Mucosa of descending colon (tissue), 3 donors: ENCODE data around the gene CNTNAP2. TPM values are rescaled to one million over a fixed set of nuclear protein-coding genes. Genes with fewer than 3 reads are reported as not detected.

Experiments used
- ATAC-seq: fragments of 200-7000 bp; cut with Tn5 transposase; one replicate; pipeline ENCODE4 v1.9.1; 2020; ENCODE audit warnings: mild to moderate bottlenecking, moderate library complexity
- DNase-seq, 3 donors: peaks; one replicate each; pipeline ENCODE4 v3.0.0-alpha.2; 2020
- H3K36me3 ChIP-seq: fragments of 200-600 bp; one replicate; pipeline ENCODE4 v1.8.0; 2021; ENCODE audit warnings: low read depth, mild to moderate bottlenecking
- H3K4me1 ChIP-seq: fragments of 200-600 bp; one replicate; pipeline ENCODE4 v1.8.0; 2021; ENCODE audit warnings: low read depth, mild to moderate bottlenecking
- H3K4me3 ChIP-seq: fragments of 200-600 bp; one replicate; pipeline ENCODE4 v1.8.0; 2021; ENCODE audit warnings: mild to moderate bottlenecking
- H3K9me3 ChIP-seq: fragments of 200-600 bp; one replicate; pipeline ENCODE4 v1.8.0; 2021; ENCODE audit warnings: mild to moderate bottlenecking
- intact Hi-C, 2 donors: fragments of 100-400 bp; cut with DNase I in 1 of 2; cut with micrococcal nuclease in 1 of 2; formaldehyde crosslinking; loops; one replicate each; pipeline versions ENCODE4 v1.11.0 to v1.11.1; 2022; cut with DNase I, micrococcal nuclease
- total RNA-seq, 3 donors: library from RNA; stranded (reverse); fragmentation: NEBNext Ultra II Directional in 2 of 3; extraction: Animal tissue kit (Norgen Biotek cat#: 25700) in 2 of 3; gene quantifications; one replicate each; pipeline versions ENCODE4 v1.2.1 to v1.2.4, GENCODE V29; 2021 to 2023
- TF ChIP-seq, protein P1 (sequence below): fragments of 200-600 bp; IDR thresholded peaks from one replicate; pipeline ENCODE4 v1.8.0; 2022; ENCODE audit warnings: antibody characterized with exemption, mild to moderate bottlenecking
- donor health status: DM: no; HTN: no; CAD: no; lungs with moderate emphysema.
- donor health status: DM: no; HTN: no; CAD: no.
- donor health status: DM: no; HTN: yes; CAD: no.

CNTNAP2 gene
- total RNA-seq, 3 donors from 2014 or later, result 3.1 to 5.9 (median 4.2) TPM

DNA sequence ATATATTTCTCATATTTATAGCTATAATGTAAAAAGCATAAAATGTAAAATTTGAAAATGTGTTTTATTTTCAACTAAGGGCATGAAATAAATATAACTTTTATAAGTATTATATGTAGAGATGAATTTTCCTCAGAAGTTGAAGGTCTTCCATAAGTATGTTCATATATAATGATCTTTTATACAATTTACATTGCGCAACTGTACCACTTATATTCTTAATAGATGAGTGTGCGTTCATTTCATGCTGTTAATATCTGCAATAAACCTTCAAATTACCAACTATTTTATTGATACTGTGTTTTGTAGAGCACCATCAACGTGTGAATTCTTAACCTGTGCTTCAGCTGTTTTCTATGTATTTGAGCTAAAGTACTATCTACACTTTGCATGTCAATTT lies 285.3 kb downstream of the CNTNAP2 start:
- TF ChIP-seq, protein P1, sequence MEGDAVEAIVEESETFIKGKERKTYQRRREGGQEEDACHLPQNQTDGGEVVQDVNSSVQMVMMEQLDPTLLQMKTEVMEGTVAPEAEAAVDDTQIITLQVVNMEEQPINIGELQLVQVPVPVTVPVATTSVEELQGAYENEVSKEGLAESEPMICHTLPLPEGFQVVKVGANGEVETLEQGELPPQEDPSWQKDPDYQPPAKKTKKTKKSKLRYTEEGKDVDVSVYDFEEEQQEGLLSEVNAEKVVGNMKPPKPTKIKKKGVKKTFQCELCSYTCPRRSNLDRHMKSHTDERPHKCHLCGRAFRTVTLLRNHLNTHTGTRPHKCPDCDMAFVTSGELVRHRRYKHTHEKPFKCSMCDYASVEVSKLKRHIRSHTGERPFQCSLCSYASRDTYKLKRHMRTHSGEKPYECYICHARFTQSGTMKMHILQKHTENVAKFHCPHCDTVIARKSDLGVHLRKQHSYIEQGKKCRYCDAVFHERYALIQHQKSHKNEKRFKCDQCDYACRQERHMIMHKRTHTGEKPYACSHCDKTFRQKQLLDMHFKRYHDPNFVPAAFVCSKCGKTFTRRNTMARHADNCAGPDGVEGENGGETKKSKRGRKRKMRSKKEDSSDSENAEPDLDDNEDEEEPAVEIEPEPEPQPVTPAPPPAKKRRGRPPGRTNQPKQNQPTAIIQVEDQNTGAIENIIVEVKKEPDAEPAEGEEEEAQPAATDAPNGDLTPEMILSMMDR, result no peak
- peaks cover 33% of the 10 kb centered on the region for H3K9me3 ChIP-seq
- DNase-seq, result no peak
- H3K4me1 ChIP-seq, result no peaks in the 10 kb centered on the region
- no peak overlapping the region for H3K4me3 ChIP-seq
- no peak for ATAC-seq
- intact Hi-C loops, result no loop called here
- H3K36me3 ChIP-seq, result no peaks in the 10 kb centered on the region

DNA sequence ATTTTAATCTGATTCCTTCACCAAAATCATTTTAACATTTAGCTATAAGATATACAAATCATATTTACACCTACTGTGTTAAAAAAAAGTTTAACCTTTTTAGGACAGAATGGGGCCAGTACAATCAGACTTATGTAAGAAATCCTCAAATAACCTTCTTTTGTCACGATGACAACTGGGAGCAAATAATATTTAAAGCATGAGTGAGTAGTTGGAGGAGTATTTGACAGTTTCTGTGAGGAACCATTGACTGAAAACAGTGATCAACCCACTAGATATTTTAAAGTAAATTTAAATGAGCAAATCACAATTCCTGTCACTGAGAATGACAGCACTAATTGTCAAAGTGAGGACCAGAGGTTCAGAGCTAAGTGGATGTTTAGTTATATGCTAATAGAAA lies 289.1 kb downstream of the CNTNAP2 start:
- ATAC-seq (no peak), DNase-seq (no peak)
- Histone ChIP-seq H3K4me3 (no peak overlapping the region), H3K36me3 (no peaks in the 10 kb centered on the region), H3K4me1 (no peaks in the 10 kb centered on the region), H3K9me3 (peaks cover 25% of the 10 kb centered on the region)
- intact Hi-C loops, result no loop called here
- TF ChIP-seq, protein P1, result no peak

DNA sequence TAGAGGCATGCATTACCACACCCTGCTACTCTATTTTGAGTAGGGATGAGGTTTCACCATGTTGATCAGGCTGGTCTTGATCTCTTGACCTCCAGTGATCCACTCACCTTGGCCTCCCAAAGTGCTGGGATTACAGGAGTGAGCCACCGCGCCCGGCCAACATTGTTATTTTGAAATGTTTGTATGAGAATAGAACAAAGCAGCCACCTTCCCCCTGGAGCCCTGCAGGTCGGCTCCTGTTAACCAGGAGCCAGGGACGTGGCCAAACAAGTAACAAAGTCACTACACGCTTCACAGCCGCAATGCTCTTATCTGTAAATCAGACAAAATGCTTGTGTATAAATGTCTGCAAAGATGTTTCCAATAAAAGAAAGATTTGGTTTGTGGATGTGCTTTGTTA lies 295.4 kb downstream of the CNTNAP2 start:
- H3K36me3 ChIP-seq, result no peaks in the 10 kb centered on the region
- TF ChIP-seq, protein P1, result no peak
- peaks cover 25% of the 10 kb centered on the region for H3K9me3 ChIP-seq
- ATAC-seq, result no peak
- DNase-seq, result no peak
- H3K4me1 ChIP-seq, result no peaks in the 10 kb centered on the region
- intact Hi-C loops, result no loop called here
- no peak overlapping the region for H3K4me3 ChIP-seq

DNA sequence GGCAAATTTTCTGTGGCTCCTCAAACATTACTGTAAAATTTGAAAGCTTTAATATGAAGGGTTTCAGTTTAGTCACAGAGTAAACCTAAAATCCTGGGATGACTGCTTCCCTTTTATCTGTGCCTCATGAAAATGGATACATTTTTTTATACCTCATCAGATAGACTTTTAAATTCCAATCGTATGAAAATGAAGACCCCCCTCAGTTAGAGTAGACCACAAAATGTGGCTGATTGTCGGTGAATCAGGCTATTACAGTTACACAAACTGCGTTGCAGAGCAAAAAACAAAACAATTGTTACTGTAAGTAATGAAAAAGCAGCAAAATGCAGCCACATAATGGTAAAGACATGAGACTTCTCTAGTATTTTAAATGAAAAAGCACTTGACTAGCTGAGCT lies 296.2 kb downstream of the CNTNAP2 start:
- no peak for ATAC-seq
- no peaks in the 10 kb centered on the region for H3K4me1 ChIP-seq
- TF ChIP-seq, protein P1, result no peak
- no peaks in the 10 kb centered on the region for H3K36me3 ChIP-seq
- no peak for DNase-seq
- intact Hi-C loops, result no loop called here
- no peak overlapping the region for H3K4me3 ChIP-seq
- H3K9me3 ChIP-seq, result peaks cover 19% of the 10 kb centered on the region

DNA sequence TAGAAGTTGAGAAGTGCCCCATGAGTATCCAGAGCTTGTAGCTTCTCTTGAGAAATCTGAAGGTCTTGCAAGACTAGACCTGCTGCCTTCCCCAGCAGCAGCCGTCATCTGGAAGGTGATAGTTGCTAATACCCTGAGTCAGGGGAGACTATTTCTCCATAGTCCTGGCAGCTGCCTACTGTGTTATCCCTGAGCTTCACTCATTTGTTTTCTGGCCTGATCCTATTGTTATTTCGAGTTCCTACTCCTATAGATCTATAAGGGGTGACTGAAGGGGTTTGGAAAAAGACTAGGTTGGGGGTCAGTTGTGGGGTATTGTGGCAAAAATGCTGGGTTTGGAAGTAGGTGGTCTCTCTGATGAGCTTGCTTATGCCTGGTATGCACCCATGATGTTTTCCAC lies 297.8 kb downstream of the CNTNAP2 start:
- intact Hi-C loops, result no loop called here
- H3K4me3 ChIP-seq, result no peak overlapping the region
- TF ChIP-seq, protein P1, result no peak
- H3K4me1 ChIP-seq, result no peaks in the 10 kb centered on the region
- no peak for ATAC-seq
- H3K36me3 ChIP-seq, result no peaks in the 10 kb centered on the region
- peaks cover 21% of the 10 kb centered on the region for H3K9me3 ChIP-seq
- DNase-seq, result no peak

DNA sequence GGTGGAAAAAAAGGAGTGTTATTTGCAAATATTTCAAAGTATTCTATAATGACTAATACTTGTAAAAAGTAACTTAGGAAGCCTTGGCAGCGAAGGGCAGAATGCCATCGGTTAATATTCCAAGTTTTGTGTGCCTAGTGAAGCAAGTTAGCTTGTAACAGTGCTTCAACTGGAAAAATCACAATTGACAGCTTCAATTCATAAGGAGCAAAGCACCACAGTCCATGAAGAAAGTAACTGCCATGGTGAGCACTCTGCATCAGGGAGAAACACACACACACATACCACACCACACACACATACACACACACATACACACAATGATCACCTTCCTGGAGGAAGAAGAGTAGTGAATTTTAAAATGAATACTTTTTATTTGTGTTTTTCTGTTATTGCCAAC lies 298.3 kb downstream of the CNTNAP2 start:
- Histone ChIP-seq H3K4me3 (no peak overlapping the region), H3K36me3 (no peaks in the 10 kb centered on the region), H3K9me3 (peaks cover 21% of the 10 kb centered on the region), H3K4me1 (no peaks in the 10 kb centered on the region)
- TF ChIP-seq, protein P1, result no peak
- ATAC-seq, result no peak
- intact Hi-C loops, result no loop called here
- DNase-seq, result no peak
